Peyer's patch (tissue), 4 donors: ENCODE data around the gene CSF2RB. TPM values are rescaled to one million over a fixed set of nuclear protein-coding genes. Genes with fewer than 3 reads are reported as not detected.
A peak's percentile ranks its signal among the peaks of the same experiment; 100 is the strongest.
"Not testable (repeated sequence)": the region's sequence is repeated elsewhere in the genome, so short reads cannot be mapped to it uniquely, and the experiment has no call there.

Source experiments
- DNase-seq, 3 donors: peaks; one replicate each; pipeline ENCODE4 v3.0.0-alpha.2; 2017 to 2019
- H3K27ac ChIP-seq, 4 donors: fragments of 200-600 bp; sonication (generic); one replicate each; pipeline ENCODE4 v1.5.1; 2016 to 2019
- H3K27me3 ChIP-seq, 2 donors: fragments of 200-600 bp; sonication (generic); one replicate each; pipeline ENCODE4 v1.5.1; 2019
- H3K36me3 ChIP-seq, 3 donors: fragments of 200-600 bp; sonication (generic); one replicate each; pipeline ENCODE4 v1.5.1; 2016 to 2019
- H3K4me1 ChIP-seq, 4 donors: fragments of 200-600 bp; sonication (generic); one replicate each; pipeline ENCODE4 v1.5.1; 2016 to 2019
- H3K4me3 ChIP-seq, 4 donors: fragments of 200-600 bp; sonication (generic); 1 replicate in 3 of 4; 2 replicates in 1 of 4; pipeline ENCODE4 v1.5.1; 2016 to 2019; ENCODE audit warnings: mild to moderate bottlenecking in 1 of 4
- H3K9me3 ChIP-seq, 4 donors: fragments of 200-600 bp; sonication (generic); one replicate each; pipeline ENCODE4 v1.5.1; 2016 to 2019; ENCODE audit warnings: mild to moderate bottlenecking in 1 of 4
- CTCF ChIP-seq, 6 experiments: fragments of 450-650 bp in 4 of 6; fragments of 200-600 bp in 2 of 6; sonication (generic) in 1 of 6; IDR thresholded peaks; one replicate each; pipeline ENCODE4 v1.5.1; 2017 to 2019; ENCODE audit warnings: antibody characterized with exemption in 6 of 6, mild to moderate bottlenecking in 3 of 6, moderate library complexity in 1 of 6
- POLR2A ChIP-seq, 2 donors: fragments of 450-650 bp; IDR thresholded peaks; one replicate each; pipeline ENCODE4 v1.5.1; 2017; ENCODE audit warnings: antibody characterized with exemption in 2 of 2, mild to moderate bottlenecking in 2 of 2, moderate library complexity in 2 of 2
- total RNA-seq, 4 donors: library from RNA; depleted of rRNA; stranded (reverse); fragments of >200 nt; gene quantifications; one replicate each; pipeline ENCODE4 v1.1.0, GENCODE V29; 2016

CSF2RB gene
- total RNA-seq, 4 donors from 2014 or later, result 0.88 to 24.8 (median 4.3) TPM

- no peak overlapping the region for H3K4me3 ChIP-seq
- no peaks in the 10 kb centered on the region for H3K4me1 ChIP-seq
- no peak overlapping the region for H3K27ac ChIP-seq
- no peak for DNase-seq
- no peaks in the 10 kb centered on the region for H3K36me3 ChIP-seq
- no peaks in the 10 kb centered on the region for H3K27me3 ChIP-seq
- H3K9me3 ChIP-seq, result peaks cover 0 to 13% (median 5%) of the 10 kb centered on the region in 4 donors
- TF ChIP-seq CTCF (IDR thresholded peaks at IDR 0.05), result no peak
- TF ChIP-seq POLR2A (IDR thresholded peaks at IDR 0.05), result no peak
Observed at GRCh38 chr22:36988075-36988832, 74.8 kb downstream of the CSF2RB start.

- H3K9me3 ChIP-seq, result peaks cover 0 to 13% (median 5%) of the 10 kb centered on the region in 4 donors
- H3K27ac ChIP-seq, result peak overlapping the region in 1 of 4 donors; percentile 60
- H3K4me3 ChIP-seq, H3K27me3 ChIP-seq, H3K36me3 ChIP-seq, H3K4me1 ChIP-seq: not testable (repeated sequence)
- peak in 1 of 3 donors; percentile 66 for DNase-seq
Observed at GRCh38 chr22:36989012-36989411, 75.6 kb downstream of the CSF2RB start.

Other genes with a start within 250 kb of the CSF2RB start
- gene CACNG2, start 209.9 kb upstream of the CSF2RB start, total RNA-seq, result not detected
- 10 to 100 TPM; 19.7 to 27.7 (median 22.8) TPM for gene IFT27, start 137.5 kb upstream of the CSF2RB start, total RNA-seq
- gene PVALB, start 96.6 kb upstream of the CSF2RB start, total RNA-seq, result not detected
- gene NCF4, start 52.6 kb upstream of the CSF2RB start, total RNA-seq, result 100 to 1,000 TPM in 1 of 4 donors, 10 to 100 TPM in 1, 1 to 10 TPM in 2; 4.4 to 175 (median 13.0) TPM
- 100 to 1,000 TPM in 3 of 4 donors, 10 to 100 TPM in 1; 93.3 to 485 (median 249) TPM for gene TST, start 105.8 kb downstream of the CSF2RB start, total RNA-seq
- gene MPST, start 106.1 kb downstream of the CSF2RB start, total RNA-seq, result 100 to 1,000 TPM; 128 to 498 (median 394) TPM
- 10 to 100 TPM in 3 of 4 donors, 1 to 10 TPM in 1; 9.5 to 30.5 (median 13.5) TPM for gene KCTD17, start 138.1 kb downstream of the CSF2RB start, total RNA-seq
- gene TMPRSS6, start 196.1 kb downstream of the CSF2RB start, total RNA-seq, result under 1 TPM in 2 of 4 donors, not detected in 2; 0.27 to 0.88 TPM
- gene IL2RB, start 236.3 kb downstream of the CSF2RB start, total RNA-seq, result 1 to 10 TPM; 1.5 to 7.0 (median 5.0) TPM